Fibroblast of upper back skin (primary cell): ENCODE results near the gene SOX6.
A peak's percentile ranks its signal among the peaks of the same experiment; 100 is the strongest.

Experiments used
- DNase-seq: peaks from one replicate; pipeline ENCODE4 v3.0.0-alpha.2; 2013

SOX6 gene

DNA sequence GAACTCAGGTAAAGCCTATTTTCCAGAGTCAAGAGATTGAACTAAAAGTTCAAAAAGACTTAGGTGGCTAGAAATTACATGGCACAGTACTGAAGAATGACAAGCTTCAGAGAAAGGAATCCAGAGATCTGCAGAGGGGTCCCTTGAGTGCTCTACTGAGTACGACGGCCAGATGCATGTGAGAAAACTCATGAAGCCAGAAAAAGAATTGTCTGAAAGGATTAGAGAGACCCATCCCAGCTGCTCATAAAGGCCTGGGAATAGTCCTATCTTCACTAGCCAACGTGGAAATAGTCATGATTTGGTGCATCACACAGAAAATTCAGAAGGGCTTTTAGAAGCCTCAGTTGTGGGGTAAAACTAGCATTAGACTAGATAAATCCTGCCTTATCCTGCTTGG, 91.3 kb downstream of the SOX6 start:
- DNase-seq, result no peak

DNA sequence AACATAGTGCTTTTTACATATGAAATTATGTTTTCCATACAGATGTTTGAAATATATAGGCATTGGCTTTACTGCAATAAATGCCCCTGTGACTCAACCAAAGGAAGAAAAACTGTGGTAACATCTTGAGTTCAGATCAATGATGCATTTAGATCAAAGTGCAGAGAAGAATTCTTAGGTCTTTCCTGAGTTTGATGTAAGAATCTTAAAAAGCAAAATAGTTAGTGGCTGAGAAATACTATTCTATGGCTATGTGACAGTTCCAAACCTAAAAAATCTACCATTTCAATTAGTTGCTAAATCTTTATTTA, 93.7 kb downstream of the SOX6 start:
- no peak for DNase-seq

DNA sequence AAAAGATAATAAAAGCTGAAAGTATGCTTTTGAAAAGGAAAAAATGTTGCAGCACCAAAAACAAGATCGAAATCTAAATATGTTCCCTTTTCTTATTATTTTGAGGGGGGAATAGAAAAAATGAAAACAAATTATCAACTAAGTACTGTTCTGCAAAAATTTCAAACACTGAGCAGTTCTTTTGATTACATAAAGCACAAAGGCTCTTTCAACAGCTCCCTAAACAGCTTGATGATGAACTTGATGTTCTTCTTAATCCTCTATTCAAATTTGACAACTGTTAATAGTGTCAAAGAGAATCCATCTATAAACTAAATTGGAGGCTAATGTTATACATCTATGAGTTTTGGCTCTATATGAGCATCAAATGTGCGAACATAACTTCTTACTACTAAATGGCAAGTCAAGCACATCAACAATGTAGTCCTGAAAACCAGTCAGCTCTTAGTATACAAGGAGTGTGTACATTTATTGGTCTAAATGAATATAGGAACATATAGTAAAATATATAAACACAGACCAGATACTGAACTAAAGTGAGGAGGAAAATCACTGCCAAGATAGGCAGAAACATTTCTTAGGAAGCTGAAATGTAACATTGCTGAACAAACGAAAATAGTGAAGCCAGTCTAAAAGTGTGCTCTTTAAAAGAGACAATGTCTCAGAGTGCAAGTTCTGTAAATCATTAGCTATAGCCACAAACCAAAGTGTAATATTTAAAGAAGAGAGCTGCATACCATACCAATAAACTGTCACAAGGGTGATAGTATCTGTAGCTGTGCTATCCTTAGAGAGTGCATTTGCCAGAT, 94.3 kb downstream of the SOX6 start:
- no peak for DNase-seq

DNA sequence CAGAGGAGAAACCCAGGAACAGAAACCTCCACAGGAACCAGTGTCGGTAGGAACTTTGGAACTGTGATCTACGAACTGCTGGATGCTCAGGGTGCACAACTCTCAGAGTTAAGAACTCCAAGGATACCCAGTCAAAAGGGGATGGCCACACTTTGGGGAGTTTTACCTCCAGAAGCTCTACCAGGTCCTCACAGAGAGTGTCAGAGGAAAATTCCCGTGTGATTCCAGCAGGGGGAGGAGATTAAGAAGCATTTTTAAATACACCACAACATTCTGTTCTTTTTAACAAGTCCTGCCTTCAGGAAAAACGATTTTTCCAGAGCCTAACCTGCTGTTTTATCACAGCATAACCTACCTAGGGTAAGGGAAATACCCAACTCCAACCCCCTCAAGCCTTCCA, 104.0 kb downstream of the SOX6 start:
- DNase-seq, result peak; percentile 24

DNA sequence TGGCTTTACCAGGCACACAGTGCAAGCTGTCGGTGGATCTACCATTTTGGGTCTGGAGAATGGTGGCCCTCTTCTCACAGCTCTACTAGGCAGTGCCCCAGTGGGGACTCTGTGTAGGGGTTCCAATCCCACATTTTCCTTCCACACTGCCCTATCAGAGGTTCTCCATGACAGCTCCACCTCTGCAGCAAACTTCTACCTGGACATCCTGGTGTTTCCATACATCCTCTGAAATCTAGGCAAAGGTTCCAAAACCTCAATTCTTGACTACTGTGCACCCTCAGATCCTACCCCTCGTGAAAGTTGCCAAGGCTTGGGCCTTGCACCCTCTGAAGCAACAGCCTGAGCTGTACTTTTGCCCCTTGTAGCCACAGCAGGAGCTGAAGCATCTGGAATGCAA, 108.1 kb downstream of the SOX6 start:
- DNase-seq, result no peak

DNA sequence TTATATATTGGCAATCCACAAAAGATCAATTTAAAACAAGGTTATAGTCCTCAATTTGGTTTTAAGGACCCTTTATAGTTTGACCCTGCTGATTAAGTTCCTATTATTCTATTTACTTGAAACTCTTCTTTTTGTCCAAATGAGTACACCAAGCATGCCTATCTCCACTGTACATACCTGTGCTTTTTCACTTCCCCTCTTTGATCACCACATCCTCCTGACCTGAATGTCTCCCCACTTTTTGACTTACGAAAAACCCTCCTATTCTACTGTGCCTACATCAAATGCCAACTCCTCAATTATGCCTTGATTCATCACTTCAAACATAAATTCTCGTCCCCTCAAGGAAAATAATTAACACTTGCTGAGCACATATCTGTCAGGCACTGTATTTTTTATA, 113.5 kb downstream of the SOX6 start:
- no peak for DNase-seq

DNA sequence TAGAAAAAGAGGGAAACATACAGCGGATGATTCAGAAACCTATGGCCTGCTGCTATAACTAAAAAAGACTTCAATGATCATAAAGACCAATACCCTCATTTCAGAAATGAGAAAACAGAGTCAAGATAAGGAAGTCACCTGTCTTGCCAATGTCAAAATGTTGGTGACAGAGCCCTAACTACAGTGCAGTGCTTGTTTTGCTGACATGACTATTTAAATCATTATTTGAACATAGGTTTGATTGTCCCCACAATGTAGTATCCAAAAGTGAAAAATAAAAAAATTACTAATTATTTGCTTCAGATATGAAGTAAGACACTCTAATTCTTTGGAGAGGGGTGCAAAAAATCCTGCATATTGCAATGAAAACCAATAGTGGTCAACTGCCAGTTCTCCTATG, 115.7 kb downstream of the SOX6 start:
- no peak for DNase-seq

DNA sequence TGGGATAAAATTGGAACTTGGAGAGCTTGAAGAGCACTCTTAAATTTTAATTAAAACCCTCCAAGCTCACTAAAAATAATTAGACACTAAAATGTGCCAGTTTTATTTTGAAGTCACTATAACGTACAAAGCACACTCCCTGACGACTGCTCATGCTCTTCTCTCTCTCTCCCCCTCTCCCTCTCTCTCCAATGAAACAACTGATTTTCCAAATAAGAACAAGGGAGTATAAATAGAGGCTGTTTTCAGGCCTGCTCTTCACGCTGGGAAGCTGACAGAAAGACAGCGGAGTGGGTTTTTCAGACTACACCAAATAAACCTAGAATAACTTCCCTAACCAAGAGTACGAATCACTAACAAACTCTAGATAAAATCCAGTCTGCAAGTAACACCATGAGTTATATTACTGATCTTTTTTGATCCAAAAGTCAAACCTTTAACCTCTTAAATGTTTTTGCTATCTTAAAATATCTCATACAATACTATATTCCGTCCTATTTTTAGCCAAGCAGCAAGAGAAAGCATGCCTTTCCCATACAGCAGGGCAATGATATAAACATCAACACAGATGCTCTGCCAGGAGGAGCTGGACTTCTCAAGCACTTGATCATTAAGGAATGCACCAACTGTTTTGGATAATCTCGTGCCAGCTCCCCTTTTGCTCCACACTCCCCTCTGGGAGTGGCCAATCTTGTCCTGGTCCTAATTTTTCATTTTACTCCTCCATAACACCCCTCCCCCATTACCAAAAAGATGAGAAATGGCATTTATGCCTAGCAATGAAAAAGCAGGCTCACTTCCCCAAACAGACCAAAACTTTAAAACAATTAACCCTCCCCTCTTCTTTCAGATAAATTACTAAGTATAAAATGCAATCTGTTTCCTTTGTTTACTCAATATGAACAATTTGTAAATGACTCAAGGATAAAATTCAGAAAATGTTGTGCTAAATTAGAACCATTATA, 116.9 kb downstream of the SOX6 start:
- no peak for DNase-seq

DNA sequence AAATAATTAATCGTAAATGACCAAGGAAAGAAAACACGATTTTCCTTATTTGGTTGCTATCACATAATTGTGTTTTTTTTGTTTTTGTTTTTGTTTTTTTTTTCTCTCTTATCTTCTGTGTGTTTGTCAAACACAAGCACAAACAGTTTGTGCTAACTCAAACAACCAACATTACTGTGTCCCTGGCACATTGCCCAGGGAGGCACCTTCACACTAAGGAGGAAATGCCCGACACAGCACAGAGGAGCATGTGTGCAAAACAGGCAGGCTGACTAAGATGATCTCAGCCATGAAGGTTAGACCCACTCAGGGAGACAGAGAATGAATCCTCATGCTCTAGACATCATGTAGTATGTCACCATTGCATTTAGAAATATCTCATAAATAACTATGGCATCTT, 130.1 kb downstream of the SOX6 start:
- peak; percentile 7 for DNase-seq

DNA sequence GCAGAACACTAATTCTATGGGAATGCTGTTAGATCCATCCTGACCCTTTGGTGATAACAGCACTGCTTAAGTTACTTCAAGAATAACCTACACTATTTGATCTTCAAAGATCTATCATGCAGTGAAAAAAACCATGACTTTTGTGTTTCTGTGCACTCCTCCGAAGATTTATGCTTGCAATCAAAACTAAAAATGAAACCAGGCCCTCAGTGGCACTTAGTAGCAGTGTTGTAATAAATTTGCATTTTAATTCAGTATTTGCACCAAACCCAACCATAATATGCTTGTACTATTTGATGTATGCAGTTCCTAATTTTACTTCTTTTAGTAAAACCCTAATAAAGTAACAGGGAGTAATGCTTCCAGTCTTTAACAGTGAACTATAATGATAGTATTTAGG, 130.7 kb downstream of the SOX6 start:
- DNase-seq, result no peak

DNA sequence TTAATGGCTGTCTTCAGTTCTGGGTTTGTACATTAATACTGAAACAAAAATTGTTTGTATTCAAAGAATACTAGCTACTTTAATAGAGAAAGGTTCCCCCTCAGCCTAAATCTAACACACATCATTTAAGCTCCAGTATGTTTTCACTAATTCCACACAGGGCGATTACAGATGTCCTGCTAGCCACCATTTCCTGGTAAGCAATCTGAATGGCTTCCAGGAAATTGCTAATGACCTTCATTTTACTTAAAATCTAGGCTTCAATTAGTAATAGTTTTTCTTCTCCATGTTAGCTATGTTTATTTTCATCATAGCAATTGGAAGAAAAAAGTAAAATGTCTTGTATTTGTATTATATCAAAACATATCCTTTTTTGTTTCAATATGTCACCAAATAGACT, 132.8 kb downstream of the SOX6 start:
- DNase-seq, result no peak

DNA sequence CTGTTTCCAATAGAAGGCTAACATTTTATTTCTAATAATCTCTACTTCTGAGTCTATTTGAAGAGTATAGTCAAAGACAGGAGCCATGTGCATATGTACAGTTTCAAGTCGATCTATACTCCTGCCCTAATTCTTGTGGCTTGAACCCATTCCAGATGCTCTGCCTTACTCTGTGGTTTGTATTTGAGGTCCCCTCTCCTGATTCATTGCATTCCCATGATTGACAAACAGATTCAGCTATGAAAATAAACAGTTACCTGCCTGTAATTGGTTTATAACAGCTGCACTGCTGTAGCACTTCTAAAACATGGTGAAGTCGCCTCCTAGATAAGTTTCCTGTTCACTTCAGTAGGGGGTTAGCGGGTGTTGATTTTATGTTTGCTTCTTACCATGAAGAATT, 138.7 kb downstream of the SOX6 start:
- DNase-seq, result peak; percentile 22

DNA sequence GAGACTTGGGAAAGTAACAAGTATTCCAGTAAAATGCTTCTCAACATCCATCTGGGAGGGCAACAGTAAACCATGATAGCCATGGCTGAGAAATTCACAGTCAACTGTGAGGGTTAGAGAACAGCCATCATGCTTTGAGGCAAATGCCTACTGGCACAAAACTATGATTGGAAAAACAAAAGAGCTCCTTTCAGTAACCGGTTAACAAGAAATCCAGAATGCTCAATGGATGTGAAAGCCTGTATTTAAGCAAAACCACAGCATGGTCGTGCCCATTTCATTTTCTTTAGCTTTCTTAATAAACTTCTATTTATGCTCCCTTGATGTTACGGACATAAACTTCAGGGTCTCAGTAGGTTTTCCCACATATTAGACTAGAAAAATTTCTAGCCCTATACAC, 139.5 kb downstream of the SOX6 start:
- no peak for DNase-seq

DNA sequence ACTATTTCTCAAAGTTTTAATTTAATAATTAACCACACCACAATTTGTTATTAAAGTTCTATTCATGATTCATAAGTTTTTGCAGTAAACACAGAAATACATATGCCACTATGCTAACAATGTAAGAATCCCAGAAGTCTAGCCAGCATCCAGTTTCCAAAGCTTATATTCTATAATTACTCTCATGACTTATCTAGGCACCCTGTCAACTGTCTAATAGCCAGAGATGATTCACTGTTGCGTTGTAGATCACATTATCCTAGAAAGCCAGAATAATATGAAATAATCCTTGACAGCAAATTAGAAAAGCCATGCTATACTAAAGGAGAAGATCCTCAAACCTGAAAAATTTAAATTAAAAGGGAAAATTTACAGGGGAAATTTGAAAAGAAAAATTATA, 141.0 kb downstream of the SOX6 start:
- DNase-seq, result peak; percentile 7

DNA sequence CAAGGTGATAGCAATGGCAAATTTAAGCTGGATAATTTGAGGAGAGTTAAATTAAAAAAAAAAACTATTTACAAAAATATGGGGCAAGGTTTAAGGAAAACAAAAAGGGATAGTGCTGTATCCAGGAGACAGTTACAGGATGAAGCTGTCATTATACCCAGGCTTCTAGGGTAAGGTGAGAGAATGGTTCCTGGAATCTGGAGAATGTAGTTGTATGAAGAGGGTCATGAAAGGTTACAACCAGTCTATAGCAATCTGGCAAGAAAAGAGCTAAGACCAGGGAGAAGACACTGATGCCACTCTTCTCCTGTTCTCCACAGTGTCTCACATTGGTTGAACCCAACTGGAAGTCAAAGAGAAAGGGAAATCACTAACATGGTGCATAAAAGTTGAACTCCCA, 144.9 kb downstream of the SOX6 start:
- DNase-seq, result no peak

DNA sequence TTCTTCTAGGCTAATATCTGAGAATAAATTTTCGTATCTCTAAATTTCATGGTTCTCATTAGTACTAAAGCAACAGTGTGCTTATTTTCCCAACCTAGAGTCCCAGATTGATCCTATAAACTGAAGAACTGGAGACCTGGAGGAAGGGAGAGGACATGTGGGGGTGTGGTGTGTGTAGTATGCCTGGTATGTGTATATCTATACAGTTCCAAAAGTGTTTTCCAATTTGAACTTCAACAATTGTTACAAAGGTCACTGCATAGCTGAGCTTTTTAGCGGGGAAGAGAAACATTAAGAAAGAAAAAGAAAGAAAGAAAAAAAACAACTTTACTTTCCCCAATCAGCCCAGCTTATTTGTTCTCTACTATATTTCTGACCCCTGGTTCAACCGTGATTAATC, 152.1 kb downstream of the SOX6 start:
- DNase-seq, result no peak

DNA sequence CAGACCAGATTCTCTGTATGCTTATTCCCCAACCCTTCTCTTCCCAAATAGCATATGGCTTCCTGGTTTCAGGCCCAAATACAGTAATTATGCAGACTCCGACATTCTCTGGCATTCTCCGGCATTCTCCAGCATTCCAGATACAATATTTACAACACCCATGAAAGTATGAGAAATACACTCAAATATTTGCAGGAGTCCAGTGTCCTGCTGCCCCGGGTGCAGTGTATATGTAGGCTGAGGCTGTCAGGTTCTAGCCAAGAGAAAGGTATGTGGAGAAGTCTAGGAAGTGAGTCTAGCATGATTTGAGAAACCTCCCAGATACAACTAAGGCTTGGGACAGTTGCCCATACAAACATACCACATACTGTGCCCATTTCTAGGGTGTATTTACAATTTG, 160.7 kb downstream of the SOX6 start:
- peak; percentile 82 for DNase-seq

DNA sequence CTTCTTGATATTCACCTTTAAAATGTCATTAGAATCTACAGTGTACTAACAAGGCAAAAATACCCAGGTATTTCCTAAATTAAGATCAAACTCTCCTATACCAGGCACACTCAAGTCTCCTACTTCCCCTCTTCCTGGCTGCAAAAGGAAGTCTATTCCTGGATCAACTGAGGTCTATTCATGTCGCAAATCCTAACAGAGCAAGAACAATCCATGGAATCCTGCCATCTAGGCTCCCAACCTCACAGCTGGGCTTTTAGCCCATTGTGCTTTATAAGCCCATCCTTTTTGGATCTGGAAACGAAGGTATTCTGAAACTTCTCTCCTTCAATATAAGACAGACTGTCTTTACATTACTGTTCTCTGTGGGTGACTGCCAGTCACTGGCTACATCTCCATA, 161.8 kb downstream of the SOX6 start:
- peak; percentile 50 for DNase-seq

DNA sequence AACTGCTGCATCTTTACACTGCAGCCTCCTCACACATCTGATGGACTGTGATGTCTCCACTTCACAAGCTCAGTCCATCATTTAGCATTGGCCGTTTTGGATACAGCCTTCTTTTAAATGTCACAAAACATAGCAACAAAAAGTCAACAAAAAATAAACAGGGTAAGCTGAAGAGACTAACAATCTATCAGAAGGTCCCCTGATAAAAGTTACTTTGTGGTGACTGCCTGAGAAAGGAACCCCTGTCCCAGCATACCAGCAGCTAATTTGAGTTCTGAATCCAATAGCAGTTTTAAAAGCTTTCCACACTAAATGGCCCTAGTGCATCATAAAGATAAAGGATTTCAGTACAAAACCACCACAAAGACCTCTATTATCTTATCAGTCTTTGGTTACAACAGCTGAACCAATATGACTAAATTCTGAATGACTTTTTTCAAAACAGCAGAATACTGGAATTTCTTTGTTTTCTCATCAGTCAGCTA, 162.4 kb downstream of the SOX6 start:
- DNase-seq, result no peak

DNA sequence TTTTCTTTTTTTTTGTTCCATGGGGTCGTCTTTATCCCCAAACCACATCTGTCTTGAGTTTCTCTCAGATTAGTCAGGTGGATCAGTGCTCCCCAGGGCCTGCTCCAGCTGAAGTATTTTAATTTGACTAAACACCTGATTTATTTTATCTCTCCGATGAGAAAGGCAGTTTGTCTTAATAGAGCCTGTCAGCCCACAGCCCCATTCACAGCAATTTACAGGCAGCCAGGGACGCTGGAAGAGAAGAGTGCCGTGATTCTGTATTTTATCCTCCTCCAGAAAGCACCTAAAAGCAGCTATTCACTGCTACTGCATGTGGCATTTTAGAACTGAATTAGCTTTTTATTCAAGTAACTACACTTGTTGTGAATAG, 164.5 kb downstream of the SOX6 start:
- DNase-seq, result no peak

DNA sequence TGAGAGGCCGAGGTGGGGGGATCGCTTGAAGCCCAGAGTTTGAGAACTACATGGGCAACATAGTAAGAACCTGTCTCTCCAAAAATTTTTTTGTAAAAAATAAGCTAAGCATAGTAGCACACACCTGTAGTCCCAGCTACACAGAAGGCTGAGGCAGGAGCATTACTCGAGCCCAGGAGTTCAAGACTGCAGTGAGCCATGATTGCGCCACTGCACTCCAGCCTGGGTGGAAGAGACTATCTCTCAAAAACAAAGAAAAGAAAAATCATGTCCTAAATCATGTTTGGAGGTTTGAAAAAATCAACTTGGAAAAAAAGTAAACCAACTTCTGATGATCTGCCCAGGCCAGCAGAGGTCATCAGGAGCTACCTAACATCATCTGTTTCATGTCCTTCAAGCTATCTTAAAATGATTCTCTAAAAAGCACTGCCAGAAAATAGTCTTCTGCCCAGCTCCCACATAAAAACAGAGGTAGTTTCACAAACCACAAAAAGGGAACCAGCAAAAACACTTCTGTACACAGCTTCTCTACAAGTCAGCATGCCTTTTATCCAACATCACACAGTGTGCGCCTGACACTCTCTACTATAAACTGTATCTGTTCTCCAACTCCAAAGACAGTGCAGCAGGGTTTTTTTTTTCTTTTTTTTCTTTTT, 165.0 kb downstream of the SOX6 start:
- DNase-seq, result no peak

DNA sequence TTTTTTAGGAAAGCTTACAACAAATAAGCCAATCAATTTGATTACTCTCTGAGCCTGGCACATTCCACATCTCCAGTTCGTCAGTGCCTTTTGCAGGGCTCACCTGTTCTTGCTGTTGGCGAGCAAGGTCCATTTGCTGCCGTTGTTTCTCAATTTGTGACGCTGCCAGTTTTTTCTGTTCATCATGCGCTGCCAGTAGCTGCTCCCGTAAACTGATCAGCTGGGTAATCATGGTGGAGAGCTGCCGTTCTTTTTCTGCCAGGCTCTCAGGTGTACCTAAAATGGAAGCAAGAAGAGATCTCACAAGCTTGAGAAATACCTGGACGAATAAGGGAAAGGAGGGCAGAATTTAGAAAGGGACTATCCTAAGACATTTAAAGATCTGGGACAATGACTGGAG, 169.7 kb downstream of the SOX6 start:
- no peak for DNase-seq

DNA sequence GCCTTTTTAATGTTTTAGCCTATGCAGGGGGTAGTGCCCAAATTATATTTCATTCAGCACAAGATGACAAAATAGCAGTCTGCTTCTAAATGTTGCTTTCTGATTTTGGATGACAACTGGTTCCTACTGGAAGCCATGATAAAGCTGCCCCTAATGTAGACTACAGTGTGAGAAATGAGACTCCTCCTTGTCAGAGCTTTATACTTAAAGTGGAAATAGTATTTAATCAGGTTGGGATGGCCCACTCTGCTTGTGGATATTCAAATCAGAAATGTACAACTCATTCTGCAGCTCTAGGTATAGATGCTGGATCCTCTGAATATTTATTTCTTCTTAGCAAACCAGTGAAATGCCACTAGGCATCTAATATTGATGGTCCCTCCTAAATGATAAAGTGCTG, 171.3 kb downstream of the SOX6 start:
- DNase-seq, result no peak

DNA sequence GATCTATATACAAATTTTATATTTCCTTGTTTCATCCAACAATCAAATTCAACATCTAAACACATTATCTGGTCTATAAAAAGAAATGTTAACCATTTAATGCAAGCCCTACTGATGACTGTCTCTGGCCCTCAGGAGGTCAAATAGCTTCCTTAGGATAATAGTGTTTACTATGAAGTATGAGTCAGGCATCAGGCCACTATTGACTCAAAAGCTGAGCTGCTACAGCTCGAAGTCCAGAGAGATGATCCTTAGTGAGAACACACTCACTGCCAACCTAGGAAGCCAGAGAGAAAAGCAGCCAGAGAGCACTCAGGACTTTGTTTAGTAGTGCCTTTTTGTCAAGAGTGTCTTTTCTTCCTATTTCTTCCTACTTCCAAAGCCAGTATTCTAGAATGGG, 171.8 kb downstream of the SOX6 start:
- peak; percentile 73 for DNase-seq
